Adrenal gland (tissue), 12 donors: ENCODE data around the gene TRAF6. TPM values are rescaled to one million over a fixed set of nuclear protein-coding genes. Genes with fewer than 3 reads are reported as not detected.
A peak's percentile ranks its signal among the peaks of the same experiment; 100 is the strongest.

Experiments
- DNase-seq, 7 donors: peaks; one replicate each; pipeline ENCODE4 v3.0.0-alpha.2; 2019 to 2020
- H3K27ac ChIP-seq, 5 donors: fragments of 200-600 bp; sonication (generic) in 4 of 5; 1 replicate in 3 of 5; 2 replicates in 2 of 5; pipeline versions ENCODE4 v1.5.1 to v1.8.0; 2016 to 2020; ENCODE audit warnings: mild to moderate bottlenecking in 1 of 5
- H3K27me3 ChIP-seq: fragments of 200-600 bp; 2 replicates; pipeline ENCODE4 v1.8.0; 2021
- H3K36me3 ChIP-seq, 2 donors: fragments of 200-600 bp; replicated peaks in 1 of 2; 1 replicate in 1 of 2; 2 replicates in 1 of 2; pipeline versions ENCODE4 v1.5.1 to v1.8.0; 2018 to 2022
- H3K4me1 ChIP-seq, 2 donors: fragments of 200-600 bp; replicated peaks in 1 of 2; 1 replicate in 1 of 2; 2 replicates in 1 of 2; pipeline versions ENCODE4 v1.5.1 to v1.8.0; 2018 to 2021
- H3K4me3 ChIP-seq, 4 donors: fragments of 200-600 bp; sonication (generic) in 3 of 4; one replicate each; pipeline ENCODE4 v1.5.1; 2016 to 2018
- H3K9me3 ChIP-seq, 3 donors: fragments of 200-600 bp; sonication (generic) in 1 of 3; replicated peaks in 1 of 3; 1 replicate in 2 of 3; 2 replicates in 1 of 3; pipeline versions ENCODE4 v1.5.1 to v1.8.0; 2016 to 2021
- POLR2A ChIP-seq, 2 donors: fragments of 450-650 bp; IDR thresholded peaks; one replicate each; pipeline ENCODE4 v1.6.1; 2017; ENCODE audit warnings: antibody characterized with exemption in 2 of 2, mild to moderate bottlenecking in 2 of 2, moderate library complexity in 1 of 2
- whole genome bisulfite sequencing, 4 donors: extraction: QIAGEN DNeasy Blood & Tissue Kit in 2 of 4; methylation state at CpG; one replicate each; pipeline versions ENCODE4 v1.1.5 to v1.1.7; 2013 to 2017; 5-methylcytosine and 5-hydroxymethylcytosine counted together
- intact Hi-C, 2 donors: fragments of 100-400 bp; cut with DNase I; formaldehyde crosslinking; loops; one replicate each; pipeline versions ENCODE4 v1.14.1 to v1.15.0; 2022 to 2023
- polyA plus RNA-seq, 3 donors: library from polyadenylated mRNA; stranded (reverse); fragments of 200-250 nt in 2 of 3; fragments of 350-450 nt in 1 of 3; fragmentation: Illumina TruSeq in 1 of 3; extraction: RNeasy Lipid Tissue Mini Kit (QIAGEN cat#74804) in 1 of 3; gene quantifications; one replicate each; pipeline ENCODE4 v1.2.3, GENCODE V29; 2013 to 2014
- total RNA-seq, 9 donors: library from RNA; depleted of rRNA in 4 of 9; stranded (reverse); fragments of >200 nt in 4 of 9; fragments of 120-200 nt in 1 of 9; fragmentation: NEBNext Ultra II Directional in 1 of 9; extraction: Animal tissue kit (Norgen Biotek cat#: 25700) in 1 of 9; gene quantifications; one replicate each; pipeline versions ENCODE4 v1.1.0 to v1.2.4, GENCODE V29; 2013 to 2023
- TF ChIP-seq, protein P1 (sequence below), 6 experiments: fragments of 450-650 bp in 4 of 6; fragments of 200-600 bp in 2 of 6; sonication (generic) in 1 of 6; IDR thresholded peaks; 1 replicate in 5 of 6; 2 replicates in 1 of 6; pipeline versions ENCODE4 v1.5.1 to v1.8.0; 2016 to 2021; ENCODE audit warnings: antibody characterized with exemption in 6 of 6, mild to moderate bottlenecking in 2 of 6, moderate library complexity in 1 of 6
- donor health status: healthy with polysubstance abuse.
- donor health status: Bipolar disorder and iron deficiency.
- donor health status: DM: yes; HTN: yes; CAD: no.
- donor health status: DM: no; HTN: no; CAD: no.
- donor health status: DM: no; HTN: no; CAD: no.
- donor health status: DM: yes; HTN: yes; CAD: no.

The TRAF6 gene
- total and polyA plus RNA-seq, 12 donors = 2.3 to 18.5 (median 14.6) TPM

DNA sequence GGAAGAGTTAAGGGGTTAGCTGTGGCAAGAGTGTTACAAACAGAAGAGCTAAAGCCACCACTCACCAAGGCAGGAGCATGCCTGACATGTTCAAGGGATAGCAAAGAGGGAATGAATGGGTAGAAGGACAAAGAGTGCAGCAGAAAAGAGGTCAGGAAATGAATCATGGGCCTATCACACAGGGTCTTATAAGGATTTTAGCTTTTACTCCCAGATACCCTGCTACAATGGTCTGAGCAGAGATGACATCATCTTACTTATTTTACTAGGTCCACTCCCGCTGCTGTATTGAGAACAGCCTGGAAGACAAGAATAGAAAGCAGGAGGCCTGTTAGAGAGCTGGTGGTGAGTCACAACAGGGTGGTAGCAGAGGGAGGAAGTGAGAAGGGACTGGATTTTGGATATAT lies 9.8 kb downstream of the TRAF6 start:
- H3K27ac ChIP-seq = peak overlapping the region in 2 of 5 donors; percentile 48 to 61
- H3K36me3 ChIP-seq = peaks cover 0 to 40% of the 10 kb centered on the region in 2 donors
- peaks cover 19 to 38% of the 10 kb centered on the region in 2 donors for H3K4me1 ChIP-seq
- TF ChIP-seq POLR2A (IDR thresholded peaks at IDR 0.05) = no peak
- TF ChIP-seq, protein P1, sequence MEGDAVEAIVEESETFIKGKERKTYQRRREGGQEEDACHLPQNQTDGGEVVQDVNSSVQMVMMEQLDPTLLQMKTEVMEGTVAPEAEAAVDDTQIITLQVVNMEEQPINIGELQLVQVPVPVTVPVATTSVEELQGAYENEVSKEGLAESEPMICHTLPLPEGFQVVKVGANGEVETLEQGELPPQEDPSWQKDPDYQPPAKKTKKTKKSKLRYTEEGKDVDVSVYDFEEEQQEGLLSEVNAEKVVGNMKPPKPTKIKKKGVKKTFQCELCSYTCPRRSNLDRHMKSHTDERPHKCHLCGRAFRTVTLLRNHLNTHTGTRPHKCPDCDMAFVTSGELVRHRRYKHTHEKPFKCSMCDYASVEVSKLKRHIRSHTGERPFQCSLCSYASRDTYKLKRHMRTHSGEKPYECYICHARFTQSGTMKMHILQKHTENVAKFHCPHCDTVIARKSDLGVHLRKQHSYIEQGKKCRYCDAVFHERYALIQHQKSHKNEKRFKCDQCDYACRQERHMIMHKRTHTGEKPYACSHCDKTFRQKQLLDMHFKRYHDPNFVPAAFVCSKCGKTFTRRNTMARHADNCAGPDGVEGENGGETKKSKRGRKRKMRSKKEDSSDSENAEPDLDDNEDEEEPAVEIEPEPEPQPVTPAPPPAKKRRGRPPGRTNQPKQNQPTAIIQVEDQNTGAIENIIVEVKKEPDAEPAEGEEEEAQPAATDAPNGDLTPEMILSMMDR (IDR thresholded peaks at IDR 0.05) = no peak
- no peak overlapping the region for H3K4me3 ChIP-seq
- no peaks in the 10 kb centered on the region for H3K27me3 ChIP-seq
- no peaks in the 10 kb centered on the region for H3K9me3 ChIP-seq
- peak; percentile 36 to 74 (median 58) for DNase-seq
- 13 to 26% (median 22%) methylated on average over 1 of the region's 1 CpG for WGBS, 4 donors
- intact Hi-C loops = no loop called here

DNA sequence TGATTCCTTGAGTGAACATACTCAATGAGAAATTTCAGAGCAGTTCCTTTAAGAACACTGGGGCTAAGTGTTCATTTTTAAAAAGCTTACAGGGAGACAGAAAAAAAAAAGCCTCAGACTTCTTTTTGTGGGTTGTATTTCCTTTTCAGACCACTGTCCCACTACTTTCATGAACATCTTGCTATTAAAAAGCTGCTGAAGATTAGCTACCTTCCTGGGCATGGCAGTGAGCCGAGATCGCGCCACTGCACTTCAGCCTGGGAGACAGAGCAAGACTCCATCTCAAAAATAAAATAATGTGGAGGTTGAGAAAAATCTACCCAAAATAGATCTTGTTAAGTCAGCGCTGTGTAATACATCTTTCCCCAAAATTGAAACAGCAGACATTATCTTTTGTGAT lies 10.8 kb downstream of the TRAF6 start:
- 90 to 91% (median 90%) methylated on average over 4 of the region's 4 CpGs for WGBS, 4 donors
- H3K4me3 ChIP-seq = no peak overlapping the region
- intact Hi-C loops = no loop called here
- TF ChIP-seq POLR2A (IDR thresholded peaks at IDR 0.05) = no peak
- TF ChIP-seq, protein P1 (IDR thresholded peaks at IDR 0.05) = no peak
- peaks cover 19 to 38% of the 10 kb centered on the region in 2 donors for H3K4me1 ChIP-seq
- no peak for DNase-seq
- no peaks in the 10 kb centered on the region for H3K27me3 ChIP-seq
- no peak overlapping the region for H3K27ac ChIP-seq
- no peaks in the 10 kb centered on the region for H3K9me3 ChIP-seq
- H3K36me3 ChIP-seq = peaks cover 0 to 50% of the 10 kb centered on the region in 2 donors

DNA sequence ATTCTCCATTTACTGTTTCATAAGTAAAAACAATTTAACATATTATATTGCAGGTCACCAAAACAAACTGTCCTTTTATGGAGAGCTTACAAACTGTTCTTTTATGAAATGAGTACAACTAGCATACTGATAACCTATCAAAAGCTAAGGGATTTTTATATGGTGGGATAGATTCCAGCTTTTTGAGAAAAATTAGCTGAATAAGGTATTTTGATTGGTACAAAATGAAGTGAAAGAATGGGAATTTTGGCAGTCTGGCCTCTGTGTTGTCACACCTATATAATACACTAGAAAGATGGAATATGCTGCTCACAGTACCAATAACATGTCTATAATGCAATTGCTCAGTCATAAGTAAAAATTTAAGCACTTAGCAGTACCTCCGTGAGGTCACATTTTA lies 11.4 kb downstream of the TRAF6 start:
- no peak overlapping the region for H3K27ac ChIP-seq
- H3K4me1 ChIP-seq = peaks cover 19 to 38% of the 10 kb centered on the region in 2 donors
- intact Hi-C loops = no loop called here
- peaks cover 0 to 53% of the 10 kb centered on the region in 2 donors for H3K36me3 ChIP-seq
- TF ChIP-seq POLR2A (IDR thresholded peaks at IDR 0.05) = no peak
- TF ChIP-seq, protein P1 (IDR thresholded peaks at IDR 0.05) = no peak
- no peak for DNase-seq
- no peak overlapping the region for H3K4me3 ChIP-seq
- 87 to 94% (median 88%) methylated on average over 1 of the region's 1 CpG for WGBS, 4 donors
- no peaks in the 10 kb centered on the region for H3K9me3 ChIP-seq
- H3K27me3 ChIP-seq = no peaks in the 10 kb centered on the region

DNA sequence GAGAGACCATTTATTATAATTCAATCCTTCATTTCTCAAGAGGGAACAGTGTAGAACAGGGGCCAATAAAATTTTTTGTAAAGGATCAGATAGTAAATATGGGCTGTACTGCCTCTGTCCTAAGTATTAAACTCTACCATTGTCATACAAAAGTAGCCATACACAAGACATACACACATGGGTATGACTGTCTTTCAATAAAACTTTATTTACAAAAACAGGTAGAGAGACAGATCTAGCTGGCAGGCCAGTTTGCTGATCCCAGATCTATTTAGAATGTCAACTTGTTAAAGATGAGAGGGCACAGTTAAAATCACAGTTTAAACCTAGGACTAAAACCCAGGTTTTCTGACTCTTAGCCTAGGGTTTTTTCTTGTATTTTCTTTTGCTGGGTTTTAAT lies 16.7 kb downstream of the TRAF6 start:
- no peak overlapping the region for H3K4me3 ChIP-seq
- TF ChIP-seq, protein P1 (IDR thresholded peaks at IDR 0.05) = no peak
- TF ChIP-seq POLR2A (IDR thresholded peaks at IDR 0.05) = no peak
- no peak overlapping the region for H3K27ac ChIP-seq
- no peak for DNase-seq
- peaks cover 0 to 78% of the 10 kb centered on the region in 2 donors for H3K36me3 ChIP-seq
- no peaks in the 10 kb centered on the region for H3K4me1 ChIP-seq
- H3K9me3 ChIP-seq = no peaks in the 10 kb centered on the region
- intact Hi-C loops = no loop called here
- no peaks in the 10 kb centered on the region for H3K27me3 ChIP-seq
